GM21723 (cell line): ENCODE results near the gene TMEM141.
"Not testable (repeated sequence)": the region's sequence is repeated elsewhere in the genome, so short reads cannot be mapped to it uniquely, and the experiment has no call there.

Experiments
- ATAC-seq: cut with Tn5 transposase; IDR thresholded peaks from one replicate; pipeline ENCODE4 v1.9.1; 2021; ENCODE audit warnings: mild to moderate bottlenecking, moderate library complexity; ENCODE audit not compliant: unreplicated experiment

The TMEM141 gene

GRCh38 chr9:136755302-136756133, 35.6 kb upstream of the TMEM141 start:
- ATAC-seq = not testable (repeated sequence)

GRCh38 chr9:136756134-136756438, 35.1 kb upstream of the TMEM141 start:
- ATAC-seq = no peak

DNA sequence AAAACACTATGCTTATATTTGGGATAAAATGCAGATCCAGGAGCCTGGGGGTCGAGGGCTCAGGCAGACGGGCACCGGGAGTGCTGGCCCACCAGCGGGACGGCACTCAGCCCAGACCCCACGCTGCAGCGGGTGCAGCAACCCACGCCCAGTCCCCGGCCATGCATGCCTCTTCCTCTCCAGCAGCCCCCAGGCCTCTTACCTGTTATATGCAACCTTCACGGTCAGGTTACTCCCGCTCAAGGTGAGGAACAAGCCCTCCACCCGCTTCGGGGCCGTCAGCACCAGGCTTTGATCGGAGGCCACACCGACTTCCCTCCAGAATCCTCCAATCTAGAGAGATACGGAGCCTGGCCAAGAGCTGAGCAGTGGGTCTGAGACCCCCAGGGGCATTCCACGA, 34.3 kb upstream of the TMEM141 start:
- no peak for ATAC-seq

GRCh38 chr9:136757328-136757727, 33.8 kb upstream of the TMEM141 start:
- ATAC-seq = no peak

DNA sequence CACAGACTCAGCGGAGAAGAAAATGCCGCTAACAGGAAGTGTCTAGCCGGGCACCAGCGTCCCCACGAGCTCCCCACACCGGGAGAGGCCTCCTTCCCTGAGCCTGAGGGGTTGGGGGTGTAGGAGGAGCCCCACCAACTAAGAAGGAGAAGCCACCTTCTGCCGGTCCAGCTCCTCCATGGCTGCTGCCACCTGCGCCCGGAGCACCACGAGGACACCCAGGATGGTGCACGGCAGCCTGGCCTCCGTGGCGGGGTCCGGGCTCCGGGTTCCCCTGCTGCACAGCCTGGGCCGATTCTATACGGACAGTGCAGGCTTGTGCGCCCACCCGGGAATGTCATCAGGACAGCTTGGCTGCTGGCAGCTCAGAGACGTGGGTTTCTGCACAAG, 33.4 kb upstream of the TMEM141 start:
- no peak for ATAC-seq

DNA sequence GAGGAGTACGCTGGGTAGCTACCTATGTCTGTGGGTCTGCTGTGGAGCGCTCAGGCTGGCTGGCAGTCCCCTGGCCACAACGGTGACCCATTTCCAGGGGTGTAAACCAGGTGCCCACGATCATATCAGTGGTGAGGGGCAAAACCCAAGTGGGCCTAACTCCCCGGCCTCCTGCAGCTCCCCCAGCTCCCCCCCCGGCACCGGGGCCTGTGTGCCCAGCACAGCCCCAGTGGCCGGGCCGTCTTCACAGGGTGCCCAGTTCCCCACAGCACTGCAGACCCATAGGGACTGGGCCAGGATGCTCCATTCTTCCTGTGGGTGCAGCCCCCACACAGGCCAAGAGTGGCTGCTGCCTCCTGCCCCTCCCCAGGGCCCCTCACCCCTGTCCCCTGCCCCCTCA, 32.1 kb upstream of the TMEM141 start:
- ATAC-seq = no peak

- ATAC-seq = no peak
These were observed 31.5 kb upstream of the TMEM141 start for GRCh38 chr9:136759436-136760325.

DNA sequence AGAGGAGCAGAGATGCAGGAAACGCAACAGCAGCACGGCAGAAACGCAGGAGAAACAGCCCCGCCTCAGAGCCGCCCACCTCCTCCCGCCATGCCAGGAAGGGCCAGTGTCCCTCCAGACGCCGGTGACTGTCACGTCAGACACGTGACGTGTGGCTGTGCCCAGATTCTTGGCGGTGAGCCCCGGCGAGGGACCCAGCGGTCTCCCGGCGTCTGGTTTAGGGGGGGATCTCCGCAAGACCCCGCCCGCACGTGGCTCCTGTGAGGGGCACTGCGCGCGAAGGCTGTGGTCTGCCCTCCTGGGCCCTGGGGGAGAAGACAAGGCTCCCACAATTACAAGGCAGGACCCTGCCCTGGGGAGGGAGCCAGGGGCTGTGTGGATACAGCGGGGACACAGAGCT, 30.7 kb upstream of the TMEM141 start:
- no peak for ATAC-seq

DNA sequence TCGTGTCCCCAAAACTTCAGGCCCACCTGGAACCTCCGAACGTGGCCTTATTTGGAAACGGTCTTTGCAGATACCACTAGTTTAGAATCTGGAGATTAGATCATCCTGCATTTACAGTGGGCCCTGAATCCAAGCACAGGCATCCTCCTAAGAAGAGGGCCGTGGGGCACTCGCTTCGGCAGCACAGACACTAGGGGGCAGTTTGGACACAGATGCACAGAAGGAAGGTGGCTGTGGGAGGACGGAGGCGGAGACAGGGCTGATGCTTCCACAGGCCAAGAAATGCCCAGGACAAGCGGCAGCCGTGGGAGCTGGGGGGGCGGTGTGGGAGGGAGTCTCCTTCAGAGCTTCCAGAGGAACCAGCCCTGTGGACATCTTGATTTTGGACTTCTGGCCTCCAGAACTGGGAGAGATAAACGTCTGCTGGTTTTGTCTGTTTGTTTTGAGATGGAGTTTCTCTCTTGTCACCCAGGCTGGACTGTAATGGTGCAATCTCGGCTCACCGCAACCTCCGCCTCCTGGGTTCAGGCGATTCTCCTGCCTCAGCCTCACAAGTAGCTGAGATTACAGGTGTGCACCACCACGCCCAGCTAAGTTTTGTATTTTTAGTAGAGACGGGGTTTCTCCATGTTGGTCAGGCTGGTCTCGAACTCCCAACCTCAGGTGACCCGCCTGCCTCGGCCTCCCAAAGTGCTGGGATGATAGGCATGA, 30.2 kb upstream of the TMEM141 start:
- ATAC-seq = not testable (repeated sequence)

DNA sequence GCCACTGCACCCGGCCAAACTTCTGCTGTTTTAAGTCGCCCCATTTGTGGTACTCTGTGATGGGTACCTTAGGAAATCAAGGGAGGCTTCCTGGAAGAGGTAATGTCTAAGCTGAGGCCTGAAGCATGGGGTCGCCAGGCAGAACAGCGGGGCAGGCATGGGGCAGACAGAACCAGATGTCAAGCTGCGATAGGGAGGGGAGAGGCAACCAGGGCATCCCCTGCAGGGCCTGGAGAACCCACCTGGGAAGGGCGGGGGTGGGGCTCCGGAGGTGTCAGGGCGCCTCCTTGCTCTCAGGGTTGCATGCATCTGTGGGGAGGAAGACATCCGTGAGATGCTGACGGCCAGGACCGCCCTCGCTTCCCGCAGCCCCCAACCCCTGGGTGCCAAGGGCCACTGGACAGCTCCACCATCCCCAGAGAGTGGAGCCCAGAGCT, 29.6 kb upstream of the TMEM141 start:
- ATAC-seq = no peak

- no peak for ATAC-seq
These were observed 28.9 kb upstream of the TMEM141 start for GRCh38 chr9:136762221-136762691.

- no peak for ATAC-seq
These were observed 28.1 kb upstream of the TMEM141 start for GRCh38 chr9:136762915-136763648.

GRCh38 chr9:136763649-136764035, 27.5 kb upstream of the TMEM141 start:
- ATAC-seq = no peak

DNA sequence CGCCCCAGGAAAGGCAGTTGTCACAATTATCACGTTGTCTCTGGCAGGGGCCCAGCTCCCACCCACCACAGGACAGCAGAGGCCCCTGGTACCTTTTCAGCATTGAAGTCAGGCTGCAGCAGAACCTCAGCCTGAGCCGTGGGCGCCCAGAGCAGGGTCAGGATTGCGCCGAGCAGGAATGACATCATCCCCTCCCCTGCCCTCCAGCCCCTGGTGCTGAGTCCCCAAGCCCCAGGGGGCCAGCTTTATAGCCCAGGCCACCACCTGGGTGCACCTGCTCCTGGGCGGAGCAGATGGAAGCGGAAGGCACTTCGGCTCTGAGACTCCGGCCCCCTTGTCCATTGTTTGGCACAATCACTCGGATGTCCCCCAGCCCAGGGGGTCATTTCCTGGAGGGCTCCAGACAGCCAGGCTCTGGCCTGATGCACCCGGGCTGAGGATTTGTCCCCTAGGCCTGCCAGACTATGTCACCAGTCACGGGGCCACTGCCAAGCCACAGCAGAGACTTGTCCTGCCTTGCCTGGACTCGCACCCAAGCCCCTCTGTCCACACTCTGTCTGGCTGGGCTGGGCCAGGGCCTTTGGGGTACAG, 26.7 kb upstream of the TMEM141 start, which contains the start of gene LCN15:
Gene LCN15, minus strand, starts transcription at position 218 of the 591 bp plus-strand sequence. Its CDS starts 30 bp downstream, at position 188.
- ATAC-seq = no peak

GRCh38 chr9:136765041-136765440, 26.1 kb upstream of the TMEM141 start:
- no peak for ATAC-seq

DNA sequence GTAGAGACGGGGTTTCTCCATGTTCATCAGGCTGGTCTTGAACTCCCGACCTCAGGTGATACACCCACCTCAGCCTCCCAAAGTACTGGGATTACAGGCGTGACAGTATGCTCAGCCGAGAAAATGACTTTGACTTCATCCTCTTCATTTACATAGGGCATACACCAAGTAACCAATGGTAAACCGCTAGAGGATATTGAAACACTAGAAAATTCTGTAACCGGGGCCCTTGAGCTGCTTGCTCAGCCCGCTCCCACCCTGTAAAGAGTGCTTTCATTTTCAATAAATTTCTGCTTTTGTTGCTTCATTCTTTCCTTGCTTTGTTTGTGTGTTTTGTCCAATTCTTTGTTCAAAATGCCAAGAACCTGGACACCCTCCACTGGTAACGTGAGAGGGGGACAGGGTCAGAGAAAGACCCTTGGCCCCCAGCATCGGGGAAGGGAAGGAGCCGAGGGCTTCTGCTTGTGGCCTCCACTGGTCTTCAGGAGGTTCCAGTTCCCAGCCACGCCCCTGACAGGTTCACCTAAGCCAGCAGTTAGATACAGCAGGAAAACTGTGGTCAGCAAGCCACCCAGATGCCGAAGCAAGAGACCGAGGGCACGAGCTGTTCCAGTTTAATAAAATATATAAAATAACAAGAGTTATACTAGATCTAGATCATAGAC, 25.3 kb upstream of the TMEM141 start:
- ATAC-seq = peak; percentile 65

GRCh38 chr9:136766410-136767120, 24.6 kb upstream of the TMEM141 start:
- not testable (repeated sequence) for ATAC-seq

- no peak for ATAC-seq
These were observed 21.4 kb upstream of the TMEM141 start for GRCh38 chr9:136769710-136770191.

GRCh38 chr9:136771907-136772415, 19.2 kb upstream of the TMEM141 start:
- no peak for ATAC-seq
